HepG2 (cell line): ENCODE measurements around the gene TRAPPC3. TPM values are rescaled to one million over a fixed set of nuclear protein-coding genes. Genes with fewer than 3 reads are reported as not detected.
A peak's percentile ranks its signal among the peaks of the same experiment; 100 is the strongest.

Experiments
- CBX1 ChIP-seq: IDR thresholded peaks from one replicate; pipeline ENCODE4 v1.6.1; 2016; ENCODE audit warnings: antibody characterized with exemption, low read depth
- FOXK2 ChIP-seq: fragments of 450-650 bp; IDR thresholded peaks from 2 replicates; pipeline ENCODE4 v1.6.1; 2016
- GRHL1 ChIP-seq: sonication (generic); formaldehyde crosslinking; conservative IDR thresholded peaks from 2 replicates; pipeline ENCODE4 v1.8.0; 2022; ENCODE audit warnings: missing genetic modification reagents
- KAT8 ChIP-seq: IDR thresholded peaks from 2 replicates; pipeline ENCODE4 v1.6.1; 2016; ENCODE audit warnings: missing genetic modification reagents, missing compliant biosample characterization
- KDM5A ChIP-seq: fragments of 200-600 bp; sonication (generic); IDR thresholded peaks from 2 replicates; pipeline ENCODE4 v1.7.0; 2018; ENCODE audit warnings: antibody characterized with exemption, mild to moderate bottlenecking, low read length, borderline replicate concordance
- MTA1 ChIP-seq: sonication (generic); formaldehyde crosslinking; IDR thresholded peaks from 2 replicates; pipeline ENCODE4 v1.4.0; 2020; ENCODE audit warnings: missing genetic modification reagents, mild to moderate bottlenecking, borderline replicate concordance
- MXD4 ChIP-seq: IDR thresholded peaks from 2 replicates; pipeline ENCODE4 v1.6.1; 2016; ENCODE audit warnings: mild to moderate bottlenecking, missing biosample characterization, missing genetic modification reagents
- NCOR1 ChIP-seq: fragments of 200-600 bp; sonication (generic); IDR thresholded peaks from 2 replicates; pipeline ENCODE4 v1.7.0; 2017; ENCODE audit warnings: antibody characterized with exemption, low read length, borderline replicate concordance
- PHF21A ChIP-seq: sonication (generic); formaldehyde crosslinking; IDR thresholded peaks from 2 replicates; pipeline ENCODE4 v1.5.0; 2020; ENCODE audit warnings: mild to moderate bottlenecking, missing genetic modification reagents
- REL ChIP-seq: sonication (generic); formaldehyde crosslinking; conservative IDR thresholded peaks from 2 replicates; pipeline ENCODE4 v1.8.0; 2022; ENCODE audit warnings: mild to moderate bottlenecking, missing genetic modification reagents, moderate library complexity
- SP1 ChIP-seq, 2 experiments: fragments of 450-650 bp in 1 of 2; sonication (generic) in 1 of 2; formaldehyde crosslinking in 1 of 2; IDR thresholded peaks; 2 replicates each; pipeline versions ENCODE4 v1.4.0 to v1.6.1; 2016 to 2020; ENCODE audit warnings: missing genetic modification reagents in 1 of 2
- SP140L ChIP-seq: sonication (generic); formaldehyde crosslinking; IDR thresholded peaks from 2 replicates; pipeline ENCODE4 v1.4.0; 2020; ENCODE audit warnings: missing genetic modification reagents, borderline replicate concordance
- STAT5B ChIP-seq: sonication (generic); formaldehyde crosslinking; IDR thresholded peaks from 2 replicates; pipeline ENCODE4 v1.4.0; 2020; ENCODE audit warnings: missing genetic modification reagents
- TAF1 ChIP-seq: sonication (generic); formaldehyde crosslinking; IDR thresholded peaks from 2 replicates; pipeline ENCODE4 v1.4.0; 2020; ENCODE audit warnings: missing genetic modification reagents
- TFDP2 ChIP-seq: sonication (generic); formaldehyde crosslinking; IDR thresholded peaks from 2 replicates; pipeline ENCODE4 v1.4.0; 2020; ENCODE audit warnings: missing genetic modification reagents
- ZMYM3 ChIP-seq: sonication (generic); formaldehyde crosslinking; IDR thresholded peaks from 2 replicates; pipeline ENCODE4 v1.5.1; 2020; ENCODE audit warnings: mild to moderate bottlenecking, missing genetic modification reagents
- ZNF207 ChIP-seq: fragments of 450-650 bp; IDR thresholded peaks from 2 replicates; pipeline ENCODE4 v1.6.1; 2016; ENCODE audit warnings: antibody characterized with exemption, borderline replicate concordance
- ZNF292 ChIP-seq: sonication (generic); formaldehyde crosslinking; IDR thresholded peaks from 2 replicates; pipeline ENCODE4 v1.8.1; 2022; ENCODE audit warnings: mild to moderate bottlenecking, low read depth, missing genetic modification reagents, borderline replicate concordance
- ZNF30 ChIP-seq: sonication (generic); formaldehyde crosslinking; IDR thresholded peaks from 2 replicates; pipeline ENCODE4 v1.5.0; 2020; ENCODE audit warnings: mild to moderate bottlenecking, missing genetic modification reagents
- ZNF33B ChIP-seq: sonication (generic); formaldehyde crosslinking; IDR thresholded peaks from 2 replicates; pipeline ENCODE4 v1.5.1; 2020; ENCODE audit warnings: mild to moderate bottlenecking, missing genetic modification reagents
- ZNF788 ChIP-seq: sonication (generic); formaldehyde crosslinking; IDR thresholded peaks from 2 replicates; pipeline ENCODE4 v1.5.0; 2020; ENCODE audit warnings: mild to moderate bottlenecking, missing genetic modification reagents, borderline replicate concordance
- ZSCAN30 ChIP-seq: sonication (generic); formaldehyde crosslinking; IDR thresholded peaks from 2 replicates; pipeline ENCODE4 v1.5.0; 2020; ENCODE audit warnings: mild to moderate bottlenecking, missing genetic modification reagents
- polyA plus RNA-seq, 8 experiments: library from polyadenylated mRNA; depleted of rRNA in 3 of 8; stranded (reverse) in 7 of 8; unstranded in 1 of 8; fragments of >200 nt; fragmentation: Illumina TruSeq in 4 of 8; extraction: Trizol in 4 of 8; gene quantifications; 2 replicates each; pipeline versions ENCODE4 v1.2.1 to v1.2.3, GENCODE V29; 2011 to 2016; ENCODE audit warnings: low read depth in 4 of 8, missing spikeins in 1 of 8, mixed read lengths in 1 of 8; ENCODE audit not compliant: insufficient read depth in 1 of 8
- total RNA-seq, 5 experiments: library from RNA; depleted of rRNA; stranded (reverse); fragments of >200 nt; fragmentation: Illumina TruSeq; extraction: Trizol; gene quantifications; 2 replicates each; pipeline ENCODE4 v1.2.3, GENCODE V29; 2016; ENCODE audit warnings: low read depth in 1 of 5
- TF ChIP-seq, protein P1 (sequence below): sonication (generic); formaldehyde crosslinking; IDR thresholded peaks from 2 replicates; pipeline ENCODE4 v1.5.0; 2020; ENCODE audit warnings: missing genetic modification reagents
- TF ChIP-seq, protein P2 (sequence below): sonication (generic); formaldehyde crosslinking; IDR thresholded peaks from 2 replicates; pipeline ENCODE4 v1.8.1; 2023; ENCODE audit warnings: mild to moderate bottlenecking, moderate library complexity, missing genetic modification reagents

TRAPPC3 gene
- total and polyA plus RNA-seq, 2 of the 13 experiments (the other 11 are each of a cell fraction or from before 2014, with no cell fraction given) = 53.7 to 62.4 TPM

GRCh38 chr1:36088577-36089392, 60.5 kb downstream of the TRAPPC3 start, which contains the start of gene ADPRS (continued):
- TF ChIP-seq, protein P1, sequence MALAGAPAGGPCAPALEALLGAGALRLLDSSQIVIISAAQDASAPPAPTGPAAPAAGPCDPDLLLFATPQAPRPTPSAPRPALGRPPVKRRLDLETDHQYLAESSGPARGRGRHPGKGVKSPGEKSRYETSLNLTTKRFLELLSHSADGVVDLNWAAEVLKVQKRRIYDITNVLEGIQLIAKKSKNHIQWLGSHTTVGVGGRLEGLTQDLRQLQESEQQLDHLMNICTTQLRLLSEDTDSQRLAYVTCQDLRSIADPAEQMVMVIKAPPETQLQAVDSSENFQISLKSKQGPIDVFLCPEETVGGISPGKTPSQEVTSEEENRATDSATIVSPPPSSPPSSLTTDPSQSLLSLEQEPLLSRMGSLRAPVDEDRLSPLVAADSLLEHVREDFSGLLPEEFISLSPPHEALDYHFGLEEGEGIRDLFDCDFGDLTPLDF = peak; percentile 93
- TF ChIP-seq ZNF33B (CRISPR knock-in tag) (peak; percentile 83; the same call in 1 of the 2 replicates), ZMYM3 (no peak), CBX1 (peak; percentile 80), ZNF207 (no peak), FOXK2 (no peak), KDM5A (peak; percentile 94), ZSCAN30 (CRISPR knock-in tag) (peak; percentile 94), KAT8 (CRISPR knock-in tag) (peak; percentile 99), MTA1 (peak; percentile 74; the same call in 1 of the 2 replicates), TFDP2 (peak; percentile 89), ZNF292 (CRISPR knock-in tag) (no peak), SP1 (IDR thresholded peaks at IDR 0.05) (no peak), SP1 (CRISPR knock-in tag; IDR thresholded peaks at IDR 0.05) (peak; percentile 92), TAF1 (peak; percentile 98), NCOR1 (no peak), ZNF30 (CRISPR knock-in tag) (no peak), GRHL1 (CRISPR knock-in tag) (no peak), PHF21A (CRISPR knock-in tag) (peak; percentile 57; the same call in 1 of the 2 replicates), ZNF788 (CRISPR knock-in tag) (peak; percentile 97), SP140L (no peak), STAT5B (CRISPR knock-in tag) (no peak), REL (0 out of 2 replicates have a peak, but pooled peaks have one; percentile 37), MXD4 (CRISPR knock-in tag) (peak; percentile 85)
- TF ChIP-seq, protein P2, sequence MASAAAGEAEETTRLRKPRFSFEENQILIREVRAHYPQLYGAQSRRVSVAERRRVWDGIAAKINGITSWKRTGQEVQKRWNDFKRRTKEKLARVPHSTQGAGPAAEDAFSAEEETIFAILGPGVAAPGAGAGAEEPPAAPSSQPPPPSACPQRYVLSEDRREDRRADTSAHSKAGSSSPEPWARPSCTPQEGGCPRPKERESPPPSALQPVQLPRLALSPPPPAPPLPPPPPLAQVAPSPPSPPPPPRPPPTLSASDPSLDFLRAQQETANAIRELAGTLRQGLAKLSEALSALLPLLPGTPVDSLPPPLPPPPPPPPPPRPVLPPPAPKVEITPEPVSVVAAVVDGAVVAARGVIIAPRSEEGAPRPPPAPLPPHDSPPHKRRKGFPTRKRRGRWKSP (CRISPR knock-in tag) = peak; percentile 56; the same call in 1 of the 2 replicates
